ENCODE results near the gene UBASH3A.

Gene UBASH3A

GRCh38 chr21:42434884-42435283 is 31.2 kb downstream of the UBASH3A start:
- no peak for DNase-seq

- no peak for DNase-seq
Measured at GRCh38 chr21:42435401-42435800, 31.7 kb downstream of the UBASH3A start.

GRCh38 chr21:42435833-42436232 is 32.1 kb downstream of the UBASH3A start:
- no peak for DNase-seq

- no peak for DNase-seq
Measured at GRCh38 chr21:42436914-42437313, 33.2 kb downstream of the UBASH3A start.

GRCh38 chr21:42437786-42438185 is 34.1 kb downstream of the UBASH3A start:
- no peak for DNase-seq

- DNase-seq: no peak
Measured at GRCh38 chr21:42438316-42439205, 34.9 kb downstream of the UBASH3A start.

- no peak for DNase-seq
Measured at GRCh38 chr21:42439284-42440186, 35.8 kb downstream of the UBASH3A start.

GRCh38 chr21:42440187-42440792 is 36.6 kb downstream of the UBASH3A start:
- no peak for DNase-seq

GRCh38 chr21:42441963-42442362 is 38.3 kb downstream of the UBASH3A start:
- no peak for DNase-seq

GRCh38 chr21:42443181-42443785 is 39.6 kb downstream of the UBASH3A start:
- DNase-seq: no peak

GRCh38 chr21:42443876-42444744 is 40.4 kb downstream of the UBASH3A start:
- no peak for DNase-seq

GRCh38 chr21:42444745-42445059 is 41.0 kb downstream of the UBASH3A start:
- no peak for DNase-seq

- no peak for DNase-seq
Measured at GRCh38 chr21:42445311-42445710, 41.6 kb downstream of the UBASH3A start.

- no peak for DNase-seq
Measured at GRCh38 chr21:42446531-42446930, 42.8 kb downstream of the UBASH3A start.

GRCh38 chr21:42447182-42447581 is 43.5 kb downstream of the UBASH3A start:
- no peak for DNase-seq

GRCh38 chr21:42447732-42448131 is 44.0 kb downstream of the UBASH3A start:
- no peak for DNase-seq

- no peak for DNase-seq
Measured at GRCh38 chr21:42448686-42449085, 45.0 kb downstream of the UBASH3A start.

GRCh38 chr21:42451941-42452340 is 48.2 kb downstream of the UBASH3A start:
- no peak for DNase-seq

- no peak for DNase-seq
Measured at GRCh38 chr21:42452401-42453223, 48.9 kb downstream of the UBASH3A start.

- no peak for DNase-seq
Measured at GRCh38 chr21:42453224-42453985, 49.7 kb downstream of the UBASH3A start.

All from central memory CD4-positive, alpha-beta T cell (primary cell).